GM13976 (cell line): ENCODE data around the gene CDK10.
"Not testable (repeated sequence)": the region's sequence is repeated elsewhere in the genome, so short reads cannot be mapped to it uniquely, and the experiment has no call there.

Experiments used
- DNase-seq: peaks from one replicate; pipeline ENCODE4 v3.0.0; 2012; ENCODE audit warnings: low spot score
- CTCF ChIP-seq: IDR thresholded peaks from 2 replicates; pipeline ENCODE4 v1.5.1; 2012; ENCODE audit warnings: borderline replicate concordance, mild to moderate bottlenecking; ENCODE audit not compliant: insufficient read depth; ENCODE audit errors: extremely low read depth, missing control alignments, control extremely low read depth
- in situ Hi-C: fragments of 300-500 bp; cut with MboI; formaldehyde crosslinking; loops from one replicate; pipeline ENCODE4 v1.12.0; 2022; ENCODE audit warnings: low sequenced_read_pairs, mixed read lengths, inconsistent platforms; ENCODE audit not compliant: unreplicated experiment

Gene CDK10

GRCh38 chr16:89691231-89691985 lies 4.9 kb downstream of the CDK10 start:
- no peak for DNase-seq
- in situ Hi-C loops, result no loop called here
- no peak for TF ChIP-seq CTCF

GRCh38 chr16:89691986-89692569 lies 5.6 kb downstream of the CDK10 start:
- TF ChIP-seq CTCF, result no peak

GRCh38 chr16:89693289-89693731 lies 6.8 kb downstream of the CDK10 start:
- DNase-seq, result no peak
- in situ Hi-C loops, result no loop called here
- no peak for TF ChIP-seq CTCF

More at GRCh38 chr16:89691986-89692569, 5.6 kb downstream of the CDK10 start:
- DNase-seq, result no peak
- in situ Hi-C loops, result no loop called here

GRCh38 chr16:89693931-89694783 lies 7.7 kb downstream of the CDK10 start:
- TF ChIP-seq CTCF, result no peak
- in situ Hi-C loops, result no loop called here
- no peak for DNase-seq

GRCh38 chr16:89694784-89695085 lies 8.2 kb downstream of the CDK10 start:
- in situ Hi-C loops, DNase-seq: not testable (repeated sequence)

GRCh38 chr16:89695086-89695874 lies 8.8 kb downstream of the CDK10 start:
- no peak for DNase-seq
- in situ Hi-C loops, result no loop called here
- TF ChIP-seq CTCF, result no peak
